ENCODE data around the gene SIPA1L3.

The SIPA1L3 gene

DNA sequence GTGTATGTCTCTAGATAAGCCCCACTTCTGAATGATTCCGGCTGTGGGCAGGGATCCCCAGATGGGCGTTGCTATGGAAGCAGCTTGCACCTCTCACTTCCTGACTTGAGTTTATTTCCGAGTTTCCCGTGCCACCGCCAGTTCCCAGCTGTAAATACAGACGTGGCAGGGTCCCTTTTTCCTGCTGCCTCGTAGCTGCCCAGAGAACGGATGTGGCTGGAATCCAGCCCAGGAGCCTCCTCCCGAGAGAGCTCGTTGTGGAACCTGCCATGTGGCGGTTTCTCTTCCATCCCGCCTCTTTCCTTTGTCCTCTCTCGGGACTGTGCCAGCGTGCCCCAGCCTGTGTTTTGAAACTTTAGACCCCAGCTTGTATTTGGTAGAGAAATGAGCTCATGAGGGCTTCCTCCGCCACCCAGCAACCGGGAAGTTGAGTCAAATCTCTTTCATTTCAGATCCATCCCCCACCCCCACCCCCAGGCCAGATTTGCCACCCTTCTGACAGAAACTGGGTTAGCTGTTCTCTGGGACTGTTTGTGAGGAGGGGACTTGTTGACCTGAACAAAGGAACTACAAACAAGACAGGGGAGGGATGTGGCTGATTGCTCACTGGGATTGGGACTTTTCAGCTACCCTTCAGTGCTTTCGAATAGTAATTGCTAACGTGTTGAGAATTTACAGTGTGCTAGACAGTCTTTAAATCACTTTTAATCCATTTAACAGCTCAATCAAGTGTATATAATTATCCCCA, 96.6 kb downstream of the SIPA1L3 start:
- DNase-seq: peak in 1 of 2 donors; percentile 7

DNA sequence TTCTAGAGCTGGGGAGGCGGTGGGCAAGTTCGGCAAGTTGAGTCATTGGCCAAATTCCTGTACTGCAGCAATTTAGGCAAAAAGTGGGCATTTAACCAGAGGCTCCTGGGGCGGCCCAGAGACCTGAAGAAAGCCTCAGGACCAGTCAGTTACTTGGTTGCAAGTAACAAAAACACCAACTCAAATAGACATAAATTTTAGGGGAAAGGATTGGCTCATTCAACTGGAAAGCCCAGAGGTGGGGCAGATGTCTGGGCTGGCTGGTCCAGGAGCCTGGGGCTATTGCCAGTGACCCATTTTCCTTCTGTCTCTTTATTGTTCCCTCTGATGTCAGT, 97.1 kb downstream of the SIPA1L3 start:
- DNase-seq: no peak

DNA sequence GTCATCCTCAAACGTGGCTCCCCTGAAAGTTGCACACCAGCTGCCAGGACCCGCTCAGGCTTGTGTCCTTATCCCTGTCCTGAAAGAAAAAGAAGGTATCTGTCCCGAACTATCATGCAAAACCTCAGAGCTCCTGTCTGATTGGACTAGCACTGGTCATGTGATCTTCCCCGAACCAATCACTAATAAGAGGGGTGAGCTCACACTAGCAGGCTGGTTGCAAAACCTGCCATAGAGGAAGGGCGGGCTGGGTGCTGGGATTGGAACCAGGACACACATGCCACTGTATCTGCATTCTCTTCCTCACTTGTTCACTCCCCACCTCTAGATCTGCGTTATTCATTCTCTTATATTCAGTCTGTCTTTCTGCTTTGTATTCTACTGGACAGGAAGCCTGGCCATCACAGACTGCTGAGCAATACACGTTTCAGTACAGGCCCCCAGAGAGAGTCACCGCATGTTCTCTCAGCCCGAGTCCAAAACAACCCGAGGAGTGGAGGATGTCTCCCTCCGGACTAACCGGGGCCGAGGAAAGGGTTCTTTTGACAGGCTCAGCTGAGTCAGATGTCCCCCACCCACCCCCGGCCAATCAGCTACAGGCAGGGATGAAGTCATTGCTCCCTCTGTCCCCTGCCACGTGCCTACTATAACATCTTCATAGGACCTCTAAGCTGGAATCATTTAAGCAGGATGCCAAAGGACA, 97.7 kb downstream of the SIPA1L3 start:
- DNase-seq: peak; percentile 83 to 85

DNA sequence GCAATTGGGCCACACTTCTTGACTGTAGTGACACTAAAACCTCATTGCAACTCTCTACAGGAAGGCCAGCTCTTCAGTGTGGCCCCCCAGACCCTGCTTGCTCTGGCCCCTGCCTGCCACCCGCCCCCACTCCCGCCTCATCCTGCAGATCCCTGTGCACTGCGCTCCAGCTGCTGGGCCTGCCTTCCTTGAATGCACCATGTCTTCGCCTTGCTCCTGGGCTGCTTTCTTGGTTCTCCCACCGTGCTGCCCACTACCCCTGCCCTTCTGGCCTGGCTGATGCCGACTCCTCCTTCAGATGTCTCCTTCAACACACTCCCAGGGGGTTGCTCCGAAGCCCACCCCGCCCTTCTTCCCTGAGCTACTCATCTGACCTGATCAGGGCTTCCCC, 98.2 kb downstream of the SIPA1L3 start:
- DNase-seq: no peak

DNA sequence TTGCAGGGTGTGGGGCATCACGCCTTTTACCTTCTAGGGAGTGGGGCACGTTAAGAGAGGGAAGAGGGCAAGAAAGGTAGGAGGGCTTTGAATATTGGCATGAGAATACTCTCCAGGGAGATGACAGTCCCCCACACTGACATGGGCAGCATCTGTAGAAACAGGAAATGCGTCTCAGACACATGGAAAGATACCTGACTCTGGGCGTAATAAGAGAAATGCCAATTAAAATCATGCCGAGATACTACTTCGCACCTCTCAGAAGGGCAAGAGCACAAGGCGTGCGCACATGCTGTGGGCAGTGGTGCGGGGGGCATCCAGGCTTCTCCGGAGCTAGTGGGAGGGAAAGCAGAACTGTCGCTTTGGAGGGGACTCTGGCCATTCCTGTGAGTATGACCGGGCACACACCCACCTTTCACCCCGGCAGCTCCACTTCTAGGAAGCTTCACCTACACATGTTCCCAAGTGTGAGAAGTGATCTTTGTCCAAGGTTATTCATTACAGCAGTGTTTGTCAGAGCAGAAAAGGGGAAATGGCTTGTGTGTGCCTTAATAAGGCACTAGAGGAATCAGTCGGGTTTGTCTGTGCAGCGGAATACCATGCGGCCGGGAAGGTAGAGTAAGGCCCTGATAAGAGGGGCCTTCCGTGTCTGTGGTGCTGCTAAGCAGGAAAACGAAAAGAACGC, 99.5 kb downstream of the SIPA1L3 start:
- peak in 1 of 2 donors; percentile 34 for DNase-seq

DNA sequence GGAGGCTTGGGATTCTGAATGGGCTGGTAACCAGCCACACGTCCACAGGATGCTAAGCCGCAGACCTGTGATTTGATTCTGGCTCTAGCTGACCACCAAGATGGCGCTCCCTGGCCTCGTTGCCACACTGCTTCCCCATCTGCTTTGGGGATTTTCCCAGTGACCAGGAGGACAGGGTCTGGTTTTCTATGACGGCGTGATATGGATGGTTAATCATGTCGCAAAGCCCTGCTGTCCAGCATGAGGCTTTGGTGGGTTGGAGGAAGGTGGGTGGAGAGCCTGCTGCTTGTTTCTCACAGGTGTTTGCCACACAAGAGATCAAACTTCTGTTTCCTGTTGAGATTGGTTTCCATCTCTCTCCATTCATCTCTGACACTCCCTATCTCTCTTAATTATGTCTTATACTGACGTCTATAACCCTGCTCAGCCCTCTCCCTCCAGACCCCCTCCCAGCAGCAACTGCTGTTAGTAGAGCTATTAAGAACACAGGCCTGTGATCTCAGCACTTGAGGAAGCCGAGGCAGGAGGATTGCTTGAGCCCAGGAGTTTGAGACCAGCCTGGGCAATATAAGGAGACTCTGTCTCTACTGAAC, 102.7 kb downstream of the SIPA1L3 start:
- DNase-seq: peak in 1 of 2 donors; percentile 12

DNA sequence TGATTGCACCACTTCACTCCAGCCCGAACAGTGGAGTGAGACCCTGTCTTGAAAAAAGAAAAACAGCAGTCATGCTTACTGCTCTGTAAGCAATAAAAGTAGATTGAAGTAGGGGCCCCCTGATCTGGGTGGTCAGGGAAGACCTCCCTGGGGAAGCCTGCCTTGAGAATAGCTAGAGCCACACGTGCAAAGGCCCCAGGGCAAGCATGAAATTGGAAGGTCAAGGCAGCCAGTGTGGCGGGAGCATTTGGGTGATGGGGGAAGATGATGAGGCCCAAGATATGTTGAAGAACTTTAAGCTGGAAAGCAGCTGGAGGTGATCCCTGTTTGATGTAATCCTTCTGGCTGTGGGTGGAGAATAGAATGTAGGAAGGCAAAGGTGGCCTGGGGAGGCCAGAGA, 104.4 kb downstream of the SIPA1L3 start:
- DNase-seq: no peak

DNA sequence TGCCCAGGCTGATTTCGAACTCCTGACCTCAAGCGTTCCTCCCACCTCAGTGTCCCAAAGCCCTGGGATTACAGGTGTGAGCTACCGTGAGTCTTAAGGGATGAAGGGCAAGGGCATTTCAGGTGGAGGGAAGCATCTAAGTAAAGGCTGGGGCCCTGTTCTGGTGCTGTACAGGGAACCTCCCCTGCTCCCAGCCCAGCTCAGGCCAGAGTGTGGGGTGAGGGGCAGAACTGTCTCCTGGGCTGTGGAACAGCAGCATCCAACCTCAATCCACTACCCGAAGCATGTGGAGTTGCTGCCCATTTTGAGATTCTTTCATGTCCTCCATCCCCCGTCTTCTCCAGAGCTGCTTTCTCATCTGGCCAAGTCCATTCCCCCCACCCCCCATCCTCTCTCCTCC, 105.3 kb downstream of the SIPA1L3 start:
- DNase-seq: no peak

DNA sequence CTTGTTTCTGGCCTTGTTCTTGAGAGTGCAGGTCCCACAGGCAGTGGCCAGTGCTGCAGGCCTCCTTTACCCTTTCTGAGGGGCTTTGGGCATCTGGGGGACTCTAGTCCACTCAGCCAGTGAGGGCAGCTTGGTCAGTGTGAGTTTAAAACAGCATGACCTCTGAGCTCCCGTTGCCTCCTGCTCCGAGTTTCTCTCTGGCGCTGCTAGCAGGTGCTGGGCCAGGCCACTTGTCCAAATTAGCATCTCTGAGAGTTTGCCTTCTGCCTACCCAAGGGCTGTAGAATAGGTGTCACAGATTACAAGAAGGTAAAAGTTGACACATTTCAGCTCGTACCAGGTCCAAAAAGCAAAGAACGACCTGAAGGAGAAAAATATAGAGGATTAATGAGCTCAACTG, 105.9 kb downstream of the SIPA1L3 start:
- no peak for DNase-seq

DNA sequence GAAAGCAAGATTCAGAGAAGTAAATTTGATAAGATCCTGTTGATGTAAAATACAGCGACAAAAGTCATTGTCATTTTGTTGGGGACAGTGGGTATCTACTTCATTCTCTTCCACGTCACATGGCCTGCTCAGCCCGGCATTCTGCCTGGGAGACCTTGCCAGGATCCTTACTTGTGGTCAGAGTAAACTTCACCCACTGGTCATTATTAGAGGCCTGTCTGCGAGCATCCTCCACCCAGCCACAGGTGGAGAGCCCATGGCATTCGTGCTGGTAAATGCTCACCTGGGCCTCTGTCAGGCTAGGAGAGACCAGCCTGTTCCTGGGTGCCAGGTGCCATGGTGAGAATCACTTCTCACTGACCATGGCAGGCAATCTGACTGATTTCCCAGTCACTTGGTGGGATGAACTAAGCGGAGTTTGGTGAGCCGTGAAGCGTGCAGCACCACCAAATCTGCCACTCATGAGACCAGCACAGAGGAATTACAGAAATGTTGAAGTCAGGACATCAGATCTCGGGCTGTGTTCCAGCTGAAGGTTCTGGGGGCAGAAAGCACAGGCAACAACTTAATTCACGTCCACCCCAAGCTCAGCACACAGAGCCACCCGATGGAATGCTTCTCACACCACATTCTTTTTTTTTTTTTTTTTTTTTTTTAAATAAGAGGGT, 107.0 kb downstream of the SIPA1L3 start:
- DNase-seq: no peak

DNA sequence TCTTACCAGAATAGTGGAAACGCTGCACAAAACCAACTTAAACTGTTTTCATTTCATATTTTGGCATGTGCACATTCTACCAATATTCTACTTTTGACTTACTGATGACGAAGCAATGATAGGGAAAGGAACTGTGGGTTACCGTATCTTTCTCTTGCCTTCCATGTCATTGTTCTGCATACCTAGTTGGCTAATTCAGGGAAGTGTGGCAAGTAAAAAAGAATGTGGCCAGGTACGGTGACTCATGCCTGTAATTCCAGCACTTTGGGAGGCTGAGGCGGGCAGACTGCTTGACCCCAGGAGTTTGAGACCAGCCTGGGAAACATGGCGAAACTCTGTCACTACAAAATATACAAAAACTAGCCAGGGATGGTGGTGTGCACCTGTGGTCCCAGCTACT, 108.2 kb downstream of the SIPA1L3 start:
- no peak for DNase-seq

DNA sequence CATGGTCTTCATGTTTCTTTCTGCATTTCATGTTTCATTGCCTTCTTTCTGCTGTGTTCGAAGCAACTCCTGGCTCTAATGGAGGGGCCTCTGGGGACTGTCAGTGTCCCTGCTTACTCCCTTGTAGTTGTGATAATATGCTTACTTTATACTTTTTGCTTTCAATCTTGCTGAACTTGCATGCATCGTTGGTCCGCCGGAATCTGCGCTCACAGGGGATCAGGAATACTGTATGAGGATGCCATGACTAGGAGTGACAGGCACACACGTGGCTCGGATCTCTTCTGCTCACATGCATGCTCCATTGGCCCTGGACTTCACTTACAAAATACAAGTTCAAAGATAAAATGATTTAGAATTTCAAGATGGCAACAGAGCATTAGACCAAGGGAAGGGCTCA, 108.8 kb downstream of the SIPA1L3 start:
- DNase-seq: no peak

DNA sequence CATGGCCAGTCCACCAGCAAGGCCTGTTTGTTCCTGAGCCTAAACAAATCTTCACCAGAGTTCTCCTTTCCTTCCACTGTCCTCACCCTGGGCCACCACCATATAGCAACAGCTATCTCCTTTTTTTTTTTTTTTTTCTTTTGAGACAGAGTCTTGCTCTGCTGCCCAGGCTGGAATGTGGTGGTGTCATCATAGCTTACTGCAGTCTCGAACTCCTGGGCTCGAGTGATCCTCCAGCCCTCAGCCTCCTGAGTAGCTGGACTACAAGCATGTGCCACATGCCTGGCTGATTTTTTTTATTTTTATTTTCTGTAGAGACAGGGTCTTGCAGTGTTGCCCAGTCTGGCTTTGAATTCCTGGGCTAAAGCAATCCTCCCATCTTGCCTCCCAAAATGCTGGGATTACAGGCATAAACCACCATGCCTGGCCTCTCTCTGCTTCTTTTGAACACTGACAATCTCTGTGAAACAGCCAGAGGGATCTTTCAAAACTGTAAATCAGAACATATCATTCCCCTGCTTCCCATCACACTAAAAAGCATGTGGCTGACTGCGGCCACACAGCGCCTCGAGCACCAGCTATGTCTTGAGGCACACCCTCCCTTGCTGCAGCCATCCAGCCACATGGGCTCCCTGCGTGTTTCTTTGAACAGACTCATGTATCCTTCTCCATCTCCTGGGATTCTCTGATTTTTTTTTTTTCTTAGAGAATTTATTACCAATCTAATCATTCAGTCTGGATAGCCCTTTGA, 110.6 kb downstream of the SIPA1L3 start:
- DNase-seq: no peak

DNA sequence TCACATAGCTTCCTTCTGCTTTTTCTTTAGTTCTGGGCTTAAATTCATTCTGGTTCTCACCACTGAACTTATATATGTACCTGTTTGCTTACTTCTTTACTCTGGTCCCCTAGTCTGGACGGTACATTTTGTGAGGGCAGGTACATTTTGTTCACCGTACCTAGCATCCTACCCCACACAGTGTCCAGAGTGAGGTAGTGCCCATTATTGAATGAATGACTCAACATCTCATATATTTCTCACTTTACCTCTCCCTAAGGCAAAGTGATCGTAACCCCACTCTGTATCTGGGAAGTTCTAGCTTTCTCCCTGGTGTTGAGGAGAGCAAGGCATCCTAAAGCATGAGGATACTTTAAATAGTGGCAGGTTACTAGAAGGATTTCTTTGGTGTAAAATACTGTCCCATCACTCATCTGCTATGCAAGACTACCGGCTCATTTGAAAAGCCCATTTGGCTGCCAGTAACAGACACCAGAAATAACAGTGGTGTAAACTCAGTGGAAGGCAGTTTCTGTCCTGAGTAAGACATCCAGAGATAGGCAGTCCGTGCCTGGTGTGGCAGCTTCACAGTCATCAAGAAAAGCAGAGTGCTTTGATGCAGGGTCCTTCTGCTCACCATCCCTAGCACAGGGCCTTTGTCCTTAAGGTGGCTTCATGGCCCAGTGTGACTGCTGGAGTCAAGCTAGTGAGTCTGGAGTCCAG, 111.8 kb downstream of the SIPA1L3 start:
- no peak for DNase-seq

DNA sequence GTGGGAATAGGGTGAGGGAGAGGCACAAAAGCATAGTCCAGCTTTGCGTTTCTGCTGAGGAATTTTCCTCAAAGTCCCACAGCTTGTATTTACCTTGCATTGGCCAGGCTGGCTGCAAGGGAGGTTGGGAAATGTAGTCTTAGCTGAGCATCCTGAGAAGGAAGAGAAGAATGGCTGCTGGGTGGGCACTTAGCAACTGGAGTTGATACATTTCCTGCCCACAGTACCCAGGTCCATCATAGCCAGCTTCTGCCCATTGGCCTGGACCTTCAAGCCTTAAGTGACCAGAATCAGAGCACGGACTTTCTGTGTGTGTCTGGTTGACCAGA, 112.4 kb downstream of the SIPA1L3 start:
- DNase-seq: no peak

DNA sequence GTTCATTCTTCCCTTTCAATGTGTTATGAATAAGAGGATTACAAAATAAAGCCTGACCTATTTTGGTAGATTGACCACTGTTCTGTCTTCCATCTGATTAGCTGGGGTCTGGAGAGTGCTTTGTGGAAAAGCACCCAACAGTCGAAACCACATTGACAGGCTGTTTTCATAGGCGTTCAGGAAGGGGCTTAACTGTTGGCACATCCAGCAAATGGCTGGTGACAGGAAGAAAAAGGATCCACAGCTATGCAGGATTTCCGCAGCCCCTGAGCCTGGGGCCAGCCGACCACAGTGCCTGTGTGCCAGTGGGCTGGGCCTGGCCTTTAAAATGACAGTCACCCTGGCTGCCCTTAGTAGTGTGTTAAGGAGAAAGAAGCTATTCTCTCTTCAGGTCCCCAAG, 113.3 kb downstream of the SIPA1L3 start:
- no peak for DNase-seq

DNA sequence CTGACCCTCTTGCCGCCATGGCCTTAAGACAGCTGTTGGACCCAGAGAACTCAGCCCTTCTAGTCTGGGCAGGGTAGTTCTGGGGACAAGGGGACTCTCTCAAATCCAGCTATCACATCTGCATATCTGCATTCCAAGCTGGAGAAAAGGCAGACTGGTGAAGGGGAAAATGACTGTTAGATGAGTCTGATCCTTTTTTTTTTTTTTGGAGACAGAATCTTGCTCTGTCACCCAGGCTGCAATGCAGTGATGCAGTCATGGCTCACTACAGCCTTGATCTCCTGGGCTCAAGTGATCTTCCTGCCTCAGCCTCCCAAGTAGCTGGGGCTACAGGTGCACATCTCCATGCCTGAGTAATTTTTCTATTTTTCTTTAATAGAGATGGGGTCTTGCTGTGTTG, 114.3 kb downstream of the SIPA1L3 start:
- no peak for DNase-seq

DNA sequence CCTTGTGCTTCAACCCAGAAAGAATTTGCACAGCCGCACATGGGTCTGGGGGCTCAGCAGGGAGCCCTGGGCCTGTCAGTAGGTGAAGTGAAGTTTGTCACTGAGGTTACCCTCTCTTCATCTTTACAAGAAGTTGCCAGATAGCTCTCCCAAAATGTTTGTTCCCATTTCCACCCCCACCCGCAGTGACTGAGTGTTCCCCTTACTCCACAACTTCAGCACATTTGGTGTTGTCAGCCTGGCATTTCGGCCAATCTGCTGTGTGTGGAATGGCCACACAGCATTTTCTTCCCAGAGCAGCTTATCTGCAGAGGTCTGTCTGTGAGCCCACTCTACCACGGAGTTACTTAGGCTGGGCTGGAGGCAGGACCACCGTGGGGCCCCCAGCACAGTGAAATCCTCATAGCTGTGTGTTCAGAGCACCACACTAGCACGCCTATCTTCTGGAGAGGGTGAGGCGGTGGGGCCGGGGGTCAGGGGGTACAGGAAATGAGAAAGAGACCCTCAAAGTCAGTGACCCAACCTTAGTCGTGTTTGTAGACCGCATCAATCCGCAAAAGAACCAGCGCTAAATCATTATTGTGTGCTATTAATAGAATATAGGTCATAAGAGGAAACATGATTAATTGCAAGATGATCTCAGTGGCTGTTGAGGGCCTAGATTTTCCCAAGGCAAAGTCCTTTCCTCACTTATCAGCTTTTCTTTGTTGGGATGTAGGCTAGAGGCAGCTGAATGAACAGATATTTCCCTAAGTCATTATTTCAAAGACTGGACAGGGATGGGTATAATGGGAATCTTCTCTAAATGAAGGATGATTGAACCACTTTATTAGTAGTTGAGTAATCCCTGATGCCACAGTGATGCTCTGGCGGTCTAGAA, 116.0 kb downstream of the SIPA1L3 start:
- peak; percentile 34 to 60 for DNase-seq

DNA sequence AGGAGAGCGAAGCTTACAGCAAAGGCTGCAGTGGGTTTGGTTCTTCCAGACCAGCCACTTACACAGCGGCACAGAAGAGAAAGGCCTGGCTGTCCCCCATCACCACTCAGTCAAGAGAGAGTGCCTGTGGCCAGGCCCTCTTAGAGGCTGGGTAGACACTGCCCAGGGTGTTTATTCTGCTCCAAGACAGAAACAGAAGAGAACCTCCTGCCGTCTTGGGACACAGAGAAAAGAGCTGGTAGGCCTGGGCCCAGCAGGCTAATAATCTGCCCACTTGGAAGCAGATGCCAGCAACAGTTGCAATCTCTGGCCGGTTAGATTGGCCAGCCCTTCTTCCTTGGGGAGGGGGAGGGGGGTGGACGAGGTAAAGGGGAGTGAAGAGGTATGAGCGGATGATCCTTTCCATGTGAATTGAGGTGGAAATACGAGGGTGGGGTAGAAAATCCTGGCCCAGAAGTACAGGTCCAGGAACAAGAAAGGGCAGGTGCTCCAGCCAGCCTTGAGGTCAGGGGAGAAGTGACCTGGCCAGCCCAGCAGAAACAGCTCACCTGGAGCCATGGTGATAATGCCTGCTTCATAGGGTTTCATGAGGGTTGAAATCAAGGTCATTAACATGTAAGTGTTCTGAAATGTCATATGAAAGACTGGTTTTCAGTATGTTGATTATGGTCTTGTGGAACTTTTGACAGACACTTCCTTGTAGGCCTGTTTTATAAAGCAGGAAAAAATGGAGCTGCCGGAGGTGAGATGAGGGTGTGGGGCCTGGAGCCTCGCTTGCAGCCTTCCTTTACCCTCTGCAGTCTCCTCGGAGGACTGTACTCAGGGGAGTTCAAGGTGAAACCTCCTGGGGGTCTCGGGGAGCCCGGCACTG, 116.9 kb downstream of the SIPA1L3 start:
- DNase-seq: no peak

Measured in inflammatory macrophage treated with lipopolysaccharide for 1 hour (primary cell).